Testis (tissue), 3 donors: ENCODE results near the gene SACS. TPM values are rescaled to one million over a fixed set of nuclear protein-coding genes. Genes with fewer than 3 reads are reported as not detected.

Experiments
- DNase-seq: peaks from one replicate; pipeline ENCODE4 v3.0.0-alpha.2; 2019
- H3K27ac ChIP-seq, 2 donors: fragments of 200-600 bp; sonication (generic); one replicate each; pipeline ENCODE4 v1.5.1; 2019
- H3K27me3 ChIP-seq: fragments of 200-600 bp; sonication (generic); one replicate; pipeline ENCODE4 v1.5.1; 2019
- H3K36me3 ChIP-seq: fragments of 200-600 bp; sonication (generic); one replicate; pipeline ENCODE4 v1.5.1; 2017; ENCODE audit warnings: low read depth; ENCODE audit errors: missing control alignments
- H3K4me1 ChIP-seq: fragments of 200-600 bp; sonication (generic); one replicate; pipeline ENCODE4 v1.5.1; 2019
- H3K4me3 ChIP-seq, 2 donors: fragments of 200-600 bp; sonication (generic); one replicate each; pipeline ENCODE4 v1.5.1; 2017 to 2019
- H3K9me3 ChIP-seq: fragments of 200-600 bp; sonication (generic); one replicate; pipeline ENCODE4 v1.5.1; 2017
- POLR2A ChIP-seq: fragments of 450-650 bp; IDR thresholded peaks from one replicate; pipeline ENCODE4 v1.6.1; 2017; ENCODE audit warnings: antibody characterized with exemption, mild to moderate bottlenecking, moderate library complexity
- whole genome bisulfite sequencing, 2 donors: methylation state at CpG; one replicate each; pipeline ENCODE4 v1.1.5; 2018; 5-methylcytosine and 5-hydroxymethylcytosine counted together
- intact Hi-C: fragments of 100-400 bp; cut with DNase I; formaldehyde crosslinking; loops from one replicate; pipeline ENCODE4 v1.15.1; 2023; ENCODE audit warnings: low total_unique reads
- polyA plus RNA-seq: library from polyadenylated mRNA; stranded (reverse); fragments of 350-450 nt; fragmentation: Illumina TruSeq; extraction: RNeasy Lipid Tissue Mini Kit (QIAGEN cat#74804); gene quantifications from one replicate; pipeline ENCODE4 v1.2.3, GENCODE V29; 2014; ENCODE audit warnings: low read depth, low replicate concordance; ENCODE audit not compliant: insufficient read depth
- total RNA-seq, 2 donors: library from RNA; depleted of rRNA; stranded (reverse); fragments of >200 nt; gene quantifications; one replicate each; pipeline ENCODE4 v1.2.3, GENCODE V29; 2016
- TF ChIP-seq, protein P1 (sequence below), 3 experiments: fragments of 450-650 bp in 2 of 3; fragments of 200-600 bp in 1 of 3; sonication (generic) in 1 of 3; IDR thresholded peaks; one replicate each; pipeline ENCODE4 v1.5.1; 2016 to 2019; ENCODE audit warnings: antibody characterized with exemption in 3 of 3, mild to moderate bottlenecking in 2 of 3, moderate library complexity in 1 of 3

SACS gene
- total and polyA plus RNA-seq, 3 donors from 2014 or later: 8.0 to 48.3 (median 38.2) TPM

DNA sequence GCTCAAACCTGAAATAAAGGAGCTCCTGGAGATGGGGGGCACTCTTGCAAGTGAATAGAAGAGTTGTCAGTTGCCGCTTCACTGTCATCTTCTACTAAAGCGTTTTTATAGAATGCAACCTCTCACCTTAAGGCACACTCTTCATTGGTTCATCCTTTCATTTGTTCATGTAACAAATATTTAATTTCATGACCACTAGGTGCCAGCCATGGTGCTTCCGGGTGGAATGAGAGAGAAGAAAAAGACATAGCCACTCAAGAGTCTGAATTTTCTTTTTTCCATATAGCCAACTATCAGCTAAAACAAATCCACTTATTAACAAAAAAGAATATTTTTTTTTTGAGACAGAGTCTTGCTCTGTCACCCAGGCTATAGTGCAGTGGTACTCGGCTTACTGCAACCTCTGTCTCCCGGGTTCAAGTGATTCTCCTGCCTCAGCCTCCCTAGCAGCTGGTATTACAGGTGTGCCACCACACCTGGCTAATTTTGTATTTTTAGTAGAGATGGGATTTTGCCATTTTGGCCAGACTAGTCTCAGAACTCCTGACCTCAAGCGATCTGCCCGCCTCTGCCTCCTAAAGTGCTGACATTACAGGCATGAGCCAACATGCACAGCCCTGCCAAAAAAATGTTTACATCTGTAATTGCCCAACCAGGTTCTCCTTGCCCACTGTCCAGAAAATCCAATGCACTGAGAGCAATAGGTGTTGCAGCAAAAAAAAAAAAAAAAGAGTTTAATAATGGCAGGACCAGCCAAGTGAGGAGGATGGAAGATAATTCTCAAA, 22.1 kb upstream of the SACS start:
- Histone ChIP-seq H3K36me3 (no peaks in the 10 kb centered on the region), H3K9me3 (no peaks in the 10 kb centered on the region), H3K4me3 (no peak overlapping the region), H3K4me1 (no peaks in the 10 kb centered on the region), H3K27me3 (no peaks in the 10 kb centered on the region), H3K27ac (no peak overlapping the region)
- no peak for DNase-seq
- intact Hi-C loops: no loop called here
- 89 to 93% methylated on average over 7 of the region's 7 CpGs for WGBS, 2 donors
- TF ChIP-seq, protein P1, sequence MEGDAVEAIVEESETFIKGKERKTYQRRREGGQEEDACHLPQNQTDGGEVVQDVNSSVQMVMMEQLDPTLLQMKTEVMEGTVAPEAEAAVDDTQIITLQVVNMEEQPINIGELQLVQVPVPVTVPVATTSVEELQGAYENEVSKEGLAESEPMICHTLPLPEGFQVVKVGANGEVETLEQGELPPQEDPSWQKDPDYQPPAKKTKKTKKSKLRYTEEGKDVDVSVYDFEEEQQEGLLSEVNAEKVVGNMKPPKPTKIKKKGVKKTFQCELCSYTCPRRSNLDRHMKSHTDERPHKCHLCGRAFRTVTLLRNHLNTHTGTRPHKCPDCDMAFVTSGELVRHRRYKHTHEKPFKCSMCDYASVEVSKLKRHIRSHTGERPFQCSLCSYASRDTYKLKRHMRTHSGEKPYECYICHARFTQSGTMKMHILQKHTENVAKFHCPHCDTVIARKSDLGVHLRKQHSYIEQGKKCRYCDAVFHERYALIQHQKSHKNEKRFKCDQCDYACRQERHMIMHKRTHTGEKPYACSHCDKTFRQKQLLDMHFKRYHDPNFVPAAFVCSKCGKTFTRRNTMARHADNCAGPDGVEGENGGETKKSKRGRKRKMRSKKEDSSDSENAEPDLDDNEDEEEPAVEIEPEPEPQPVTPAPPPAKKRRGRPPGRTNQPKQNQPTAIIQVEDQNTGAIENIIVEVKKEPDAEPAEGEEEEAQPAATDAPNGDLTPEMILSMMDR (IDR thresholded peaks at IDR 0.05): no peak
- TF ChIP-seq POLR2A: no peak

DNA sequence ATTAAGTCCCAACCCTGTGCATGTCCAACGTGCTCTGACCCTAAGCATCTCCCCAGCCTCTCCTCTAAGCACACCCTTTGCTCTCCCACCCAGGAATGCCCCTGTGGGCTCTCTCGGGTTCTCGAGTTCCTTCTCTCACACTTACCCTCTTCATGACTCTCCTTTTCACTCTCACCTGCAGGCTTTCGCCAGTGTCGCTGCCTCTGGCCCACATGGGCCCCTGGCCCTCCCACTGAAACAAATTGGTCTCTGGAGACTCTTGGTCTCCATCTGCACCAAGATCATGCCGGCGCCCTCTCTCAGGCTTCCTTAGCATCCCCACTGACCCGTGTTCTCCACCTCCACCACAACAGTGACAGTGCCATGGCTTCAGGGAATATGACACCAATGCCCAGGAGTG, 19.6 kb upstream of the SACS start:
- 89 to 94% methylated on average over 8 of the region's 8 CpGs for WGBS, 2 donors
- H3K27ac ChIP-seq: no peak overlapping the region
- no peak overlapping the region for H3K4me3 ChIP-seq
- H3K4me1 ChIP-seq: no peaks in the 10 kb centered on the region
- no peaks in the 10 kb centered on the region for H3K9me3 ChIP-seq
- H3K36me3 ChIP-seq: no peaks in the 10 kb centered on the region
- DNase-seq: no peak
- intact Hi-C loops: no loop called here
- H3K27me3 ChIP-seq: no peaks in the 10 kb centered on the region
- TF ChIP-seq, protein P1 (IDR thresholded peaks at IDR 0.05): no peak
- no peak for TF ChIP-seq POLR2A

DNA sequence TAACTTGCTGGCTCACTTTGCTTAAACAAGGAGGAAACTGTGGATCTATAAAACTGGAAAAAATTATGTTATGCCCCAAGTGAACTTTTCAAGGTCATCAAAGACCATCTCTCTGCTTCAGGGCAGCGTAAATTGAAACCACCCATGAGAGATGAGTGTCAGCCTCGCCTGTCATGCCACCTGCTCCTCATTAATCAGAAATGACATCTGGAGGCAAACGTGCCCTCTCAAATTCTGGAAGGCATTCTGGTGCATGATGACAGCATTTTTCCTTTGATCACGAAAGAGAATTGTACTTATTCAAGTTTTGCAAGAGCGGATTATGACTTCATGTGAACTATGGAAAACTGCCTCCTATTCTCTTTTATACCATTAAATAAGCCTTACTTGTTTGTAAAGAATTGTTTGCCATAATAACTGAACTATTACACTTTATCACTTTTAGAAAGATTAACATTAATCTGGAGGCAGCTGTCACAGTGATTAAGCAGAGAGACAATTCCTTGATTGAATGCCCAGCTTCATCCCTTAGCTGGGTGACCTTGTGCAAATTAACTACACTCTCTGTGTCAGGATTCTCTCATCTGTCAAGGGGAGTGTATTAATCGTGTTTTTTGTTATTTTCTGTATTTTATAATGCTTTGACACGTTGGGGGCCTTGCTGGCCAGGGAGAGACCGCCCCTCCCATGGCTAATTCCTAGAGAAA, 17.0 kb upstream of the SACS start:
- no peak overlapping the region for H3K4me3 ChIP-seq
- TF ChIP-seq POLR2A: no peak
- TF ChIP-seq, protein P1 (IDR thresholded peaks at IDR 0.05): no peak
- no peaks in the 10 kb centered on the region for H3K4me1 ChIP-seq
- DNase-seq: no peak
- H3K36me3 ChIP-seq: no peaks in the 10 kb centered on the region
- no peaks in the 10 kb centered on the region for H3K27me3 ChIP-seq
- H3K9me3 ChIP-seq: no peaks in the 10 kb centered on the region
- 51 to 67% methylated on average over 8 of the region's 8 CpGs for WGBS, 2 donors
- intact Hi-C loops: no loop called here
- H3K27ac ChIP-seq: no peak overlapping the region

GRCh38 chr13:23449398-23450162, 16.1 kb upstream of the SACS start:
- H3K36me3 ChIP-seq: no peaks in the 10 kb centered on the region
- WGBS, 2 donors: 67 to 72% methylated on average over 5 of the region's 5 CpGs
- H3K9me3 ChIP-seq: no peaks in the 10 kb centered on the region
- intact Hi-C loops: no loop called here
- H3K4me1 ChIP-seq: no peaks in the 10 kb centered on the region
- TF ChIP-seq, protein P1 (IDR thresholded peaks at IDR 0.05): no peak
- no peak for TF ChIP-seq POLR2A
- H3K27ac ChIP-seq: no peak overlapping the region
- no peak for DNase-seq
- no peak overlapping the region for H3K4me3 ChIP-seq
- no peaks in the 10 kb centered on the region for H3K27me3 ChIP-seq
